H1 (cell line): ENCODE results near the gene THAP2. TPM values are rescaled to one million over a fixed set of nuclear protein-coding genes. Genes with fewer than 3 reads are reported as not detected.

Experiments used
- CTCF ChIA-PET: fragments of 300-600 bp; sonication (Branson Sonifier 250); formaldehyde crosslinking; loops from one replicate; lab custom pipeline; 2021; ENCODE audit not compliant: partially characterized antibody; lab: Charles Lee
- POLR2A ChIA-PET: fragments of 300-600 bp; sonication (Branson Sonifier 250); formaldehyde crosslinking; loops from one replicate; lab custom pipeline; 2021; ENCODE audit warnings: inconsistent platforms; ENCODE audit not compliant: partially characterized antibody; lab: Charles Lee
- DNase-seq, 2 experiments: peaks; one replicate each; pipeline versions ENCODE4 v3.0.0 to v3.0.0-alpha.2; 2010 to 2022; ENCODE audit warnings: low spot score in 2 of 2, low read depth in 1 of 2, mixed read lengths in 1 of 2
- FAIRE-seq: peaks from 2 replicates; lab custom pipeline; 2011; peaks lifted over from hg19 to GRCh38; lab: Jason Lieb, UNC
- H2AFZ ChIP-seq: 2 replicates; pipeline ENCODE4 v1.8.1; 2012; ENCODE audit warnings: low read length, inconsistent platforms
- H2AK5ac ChIP-seq: 2 replicates; pipeline ENCODE4 v1.6.1; 2013; ENCODE audit warnings: low read depth, low read length
- H2BK120ac ChIP-seq: replicated peaks from 2 replicates; pipeline ENCODE3; 2013; ENCODE audit warnings: low read depth, low read length, inconsistent platforms
- H2BK12ac ChIP-seq: 2 replicates; pipeline ENCODE4 v1.6.1; 2013; ENCODE audit warnings: low read depth, low read length
- H2BK15ac ChIP-seq: 2 replicates; pipeline ENCODE4 v1.6.1; 2013; ENCODE audit warnings: low read length
- H2BK20ac ChIP-seq: 2 replicates; pipeline ENCODE4 v1.6.1; 2013; ENCODE audit warnings: low read length
- H2BK5ac ChIP-seq: 2 replicates; pipeline ENCODE4 v1.6.1; 2013; ENCODE audit warnings: low read depth, low read length
- H3K14ac ChIP-seq: 2 replicates; pipeline ENCODE4 v1.6.1; 2013; ENCODE audit warnings: inconsistent platforms; ENCODE audit not compliant: insufficient read length
- H3K18ac ChIP-seq: 2 replicates; pipeline ENCODE4 v1.6.1; 2013; ENCODE audit warnings: low read length; ENCODE audit errors: extremely low read depth
- H3K23ac ChIP-seq: 2 replicates; pipeline ENCODE4 v1.6.1; 2013; ENCODE audit warnings: inconsistent platforms; ENCODE audit not compliant: insufficient read length
- H3K23me2 ChIP-seq: 2 replicates; pipeline ENCODE4 v1.6.1; 2013; ENCODE audit warnings: low read depth, low read length
- H3K27ac ChIP-seq: 2 replicates; pipeline ENCODE4 v1.6.1; 2011; ENCODE audit warnings: low read depth, low read length, inconsistent platforms
- H3K27me3 ChIP-seq, 4 experiments: replicated peaks in 1 of 4; 1 replicate in 1 of 4; 2 replicates in 3 of 4; pipeline versions ENCODE4 v1.6.1 to v1.8.1; 2011 to 2013; ENCODE audit warnings: low read length in 3 of 4, mild to moderate bottlenecking in 3 of 4, inconsistent platforms in 2 of 4, mixed read lengths in 2 of 4, moderate library complexity in 1 of 4; ENCODE audit not compliant: control insufficient read depth in 3 of 4, insufficient read depth in 3 of 4; ENCODE audit errors: extremely low read depth in 1 of 4
- H3K36me3 ChIP-seq, 4 experiments: 2 replicates each; pipeline versions ENCODE4 v1.6.1 to v1.8.1; 2011 to 2013; ENCODE audit warnings: mild to moderate bottlenecking in 4 of 4, low read length in 3 of 4, moderate library complexity in 2 of 4, control low read depth in 1 of 4, inconsistent platforms in 1 of 4; ENCODE audit not compliant: insufficient read depth in 4 of 4, control insufficient read depth in 2 of 4
- H3K4ac ChIP-seq: replicated peaks from 2 replicates; pipeline ENCODE3; 2013; ENCODE audit warnings: low read length, low read depth, mixed read lengths, inconsistent platforms; ENCODE audit not compliant: insufficient read length
- H3K4me1 ChIP-seq, 4 experiments: replicated peaks in 1 of 4; 1 replicate in 1 of 4; 2 replicates in 3 of 4; pipeline versions ENCODE4 v1.6.1 to v1.8.1; 2011 to 2013; ENCODE audit warnings: low read length in 3 of 4, inconsistent platforms in 2 of 4, mixed read lengths in 1 of 4; ENCODE audit not compliant: insufficient read depth in 4 of 4, control insufficient read depth in 3 of 4
- H3K4me2 ChIP-seq, 2 experiments: 2 replicates each; pipeline versions ENCODE4 v1.6.1 to v1.8.1; 2011 to 2013; ENCODE audit warnings: low read depth in 2 of 2, low read length in 2 of 2, control low read depth in 1 of 2, inconsistent platforms in 1 of 2, mild to moderate bottlenecking in 1 of 2; ENCODE audit not compliant: insufficient read depth in 1 of 2
- H3K4me3 ChIP-seq, 4 experiments: fragments of 200-600, 300-600 bp in 1 of 4; sonication (generic), shearing (Covaris generic), sonication (Bioruptor Twin) in 1 of 4; 2 replicates each; pipeline versions ENCODE4 v1.5.1 to v1.8.1; 2011 to 2016; ENCODE audit warnings: low read length in 4 of 4, low read depth in 3 of 4, control low read depth in 2 of 4, inconsistent platforms in 2 of 4, mild to moderate bottlenecking in 2 of 4, mixed read lengths in 1 of 4, moderate library complexity in 1 of 4; ENCODE audit not compliant: insufficient read depth in 2 of 4; ENCODE audit errors: extremely low read depth in 1 of 4
- H3K56ac ChIP-seq: replicated peaks from 2 replicates; pipeline ENCODE3; 2013; ENCODE audit warnings: low read depth, mild to moderate bottlenecking, mixed read lengths, low read length, inconsistent platforms; ENCODE audit not compliant: insufficient read length
- H3K79me1 ChIP-seq: 2 replicates; pipeline ENCODE4 v1.6.1; 2013; ENCODE audit warnings: low read depth, low read length, control low read depth
- H3K79me2 ChIP-seq, 2 experiments: 2 replicates each; pipeline versions ENCODE4 v1.6.1 to v1.8.1; 2012 to 2013; ENCODE audit warnings: low read length in 2 of 2, mild to moderate bottlenecking in 2 of 2, inconsistent platforms in 1 of 2; ENCODE audit not compliant: insufficient read depth in 2 of 2, control insufficient read depth in 1 of 2
- H3K9ac ChIP-seq, 4 experiments: replicated peaks in 1 of 4; 1 replicate in 1 of 4; 2 replicates in 3 of 4; pipeline versions ENCODE4 v1.6.1 to v1.8.1; 2011 to 2013; ENCODE audit warnings: low read depth in 3 of 4, low read length in 3 of 4, control low read depth in 2 of 4, mild to moderate bottlenecking in 2 of 4, moderate library complexity in 2 of 4, inconsistent platforms in 1 of 4; ENCODE audit errors: extremely low read depth in 1 of 4
- H3K9me3 ChIP-seq, 2 experiments: 2 replicates each; pipeline versions ENCODE4 v1.6.1 to v1.8.1; 2012 to 2013; ENCODE audit warnings: mild to moderate bottlenecking in 2 of 2, moderate library complexity in 2 of 2, control low read depth in 1 of 2, inconsistent platforms in 1 of 2, low read depth in 1 of 2, low read length in 1 of 2, mixed read lengths in 1 of 2; ENCODE audit not compliant: insufficient read depth in 2 of 2
- H4K20me1 ChIP-seq, 2 experiments: replicated peaks in 1 of 2; 2 replicates each; pipeline versions ENCODE3 to v1.8.1; 2011 to 2013; ENCODE audit warnings: inconsistent platforms in 2 of 2, low read length in 2 of 2, mild to moderate bottlenecking in 1 of 2; ENCODE audit not compliant: insufficient read depth in 2 of 2, control insufficient read depth in 1 of 2
- H4K5ac ChIP-seq: 2 replicates; pipeline ENCODE4 v1.6.1; 2013; ENCODE audit warnings: low read length, low read depth, mixed read lengths, inconsistent platforms; ENCODE audit not compliant: insufficient read length
- H4K8ac ChIP-seq: 2 replicates; pipeline ENCODE4 v1.8.0; 2013; ENCODE audit warnings: mild to moderate bottlenecking, moderate library complexity, low read length, inconsistent platforms; ENCODE audit not compliant: insufficient read depth; ENCODE audit errors: extremely low read depth
- H4K91ac ChIP-seq: replicated peaks from 2 replicates; pipeline ENCODE3; 2013; ENCODE audit warnings: low read length, mixed read lengths, inconsistent platforms; ENCODE audit not compliant: insufficient read length
- WGBS, 2 experiments: shearing (Covaris generic) in 1 of 2; methylation state at CpG; one replicate each; pipeline versions ENCODE4 v1.1.6 to v1.1.7; 2013 to 2015; ENCODE audit warnings: low lambda C conversion rate in 2 of 2, mixed read lengths in 2 of 2, inconsistent platforms in 1 of 2, low coverage in 1 of 2, missing lambda C conversion rate in 1 of 2; ENCODE audit not compliant: insufficient replicate concordance in 2 of 2, insufficient coverage in 1 of 2, insufficient read length in 1 of 2; ENCODE audit errors: extremely low coverage in 1 of 2, missing lambda C conversion rate in 1 of 2; 5-methylcytosine and 5-hydroxymethylcytosine counted together
- polyA plus RNA-seq, 7 experiments: library from polyadenylated mRNA; depleted of rRNA in 3 of 7; stranded (reverse) in 5 of 7; unstranded in 2 of 7; fragments of >200 nt in 5 of 7; fragments of 200-250 nt in 2 of 7; gene quantifications; 1 replicate in 5 of 7; 2 replicates in 1 of 7; 4 replicates in 1 of 7; pipeline versions ENCODE4 v1.2.1 to v1.2.3, GENCODE V29; 2011 to 2013; ENCODE audit warnings: missing spikeins in 2 of 7, mixed read lengths in 2 of 7
- total RNA-seq: library from RNA; stranded (reverse); fragmentation: NEBNext Ultra II Directional; extraction: Animal tissue kit (Norgen Biotek cat#: 25700); gene quantifications from 2 replicates; pipeline ENCODE4 v1.2.1, GENCODE V29; 2021

Gene THAP2
- total and polyA plus RNA-seq, 2 of the 8 experiments (the other 6 are each of a cell fraction or from before 2014, with no cell fraction given), result 1.8 to 5.3 TPM

DNA sequence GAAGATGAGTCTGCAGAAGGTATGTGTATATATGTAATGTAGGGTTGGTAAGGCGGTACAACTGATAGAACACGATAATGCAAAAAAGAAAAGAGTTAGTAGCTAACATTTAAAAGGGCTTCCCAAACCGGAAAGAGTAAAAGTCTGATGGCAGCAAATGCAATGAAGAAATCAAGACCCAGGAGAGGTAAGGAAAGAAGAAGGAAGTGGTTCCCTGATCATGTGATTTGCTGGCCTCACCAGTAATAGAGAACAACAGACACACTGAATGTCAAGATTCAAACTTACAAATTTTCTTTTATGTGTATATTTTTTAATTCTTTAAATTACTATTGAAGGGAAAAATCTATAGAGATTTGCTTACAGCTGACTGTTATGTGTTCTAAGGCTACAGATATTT is 18.8 kb upstream of the THAP2 start:
- Histone ChIP-seq H2BK5ac (no peak overlapping the region), H3K14ac (no peak overlapping the region), H3K56ac (no peak overlapping the region), H3K36me3 (peaks cover 9 to 63% (median 33%) of the 10 kb centered on the region in 4 experiments), H2AK5ac (no peak overlapping the region), H4K8ac (no peak overlapping the region), H3K79me2 (peaks cover 0 to 9% of the 10 kb centered on the region in 2 experiments; a peak in 2 of 4 replicates), H3K4ac (no peak overlapping the region), H3K27ac (no peak overlapping the region), H2BK20ac (no peak overlapping the region), H2BK12ac (no peak overlapping the region), H2BK15ac (no peak overlapping the region), H3K27me3 (no peaks in the 10 kb centered on the region), H3K23me2 (no peaks in the 10 kb centered on the region), H3K4me2 (no peak overlapping the region), H3K23ac (no peak overlapping the region), H2BK120ac (no peak overlapping the region), H2AFZ (no peak overlapping the region), H3K4me3 (no peak overlapping the region), H3K9ac (no peak overlapping the region), H3K4me1 (no peaks in the 10 kb centered on the region), H3K18ac (no peak overlapping the region), H4K5ac (no peak overlapping the region), H4K91ac (no peak overlapping the region), H4K20me1 (peaks cover 0 to 1% of the 10 kb centered on the region in 2 experiments), H3K79me1 (no peaks in the 10 kb centered on the region), H3K9me3 (no peaks in the 10 kb centered on the region)
- no peak for DNase-seq
- WGBS, 2 experiments, result 89% methylated on average over 3 of the region's 3 CpGs; no CpG with 5 or more reads in 1 of the 2 experiments
- CTCF ChIA-PET, result interaction anchor here (0.6 to 2.2 kb wide), 4 partner anchors 9 to 102 kb away, joined by 3 to 9 read pairs (median 6); no protein-coding TSS in a partner anchor
- POLR2A ChIA-PET, result interaction anchor here (0.7 kb wide), 1 partner anchor 40 kb away, joined by 3 read pairs; the partner anchor contains the start of gene TMEM19
- no peak for FAIRE-seq
